NCI-H1694 treated with DMSO at 0.1 percent for 48 hours (cell line): ENCODE measurements around the gene P3H3.

Experiments used
- DNase-seq: peaks from one replicate; lab custom pipeline; 2025; lab: John Stamatoyannopoulos, UW

The P3H3 gene

GRCh38 chr12:6807170-6807569, 21.0 kb upstream of the P3H3 start:
- no peak for DNase-seq

- DNase-seq, result no peak
Observed at GRCh38 chr12:6809056-6809455, 19.2 kb upstream of the P3H3 start.

- DNase-seq, result no peak
Observed at GRCh38 chr12:6810758-6811157, 17.4 kb upstream of the P3H3 start.

GRCh38 chr12:6813363-6813762, 14.8 kb upstream of the P3H3 start:
- no peak for DNase-seq

GRCh38 chr12:6816598-6816997, 11.6 kb upstream of the P3H3 start:
- no peak for DNase-seq

- no peak for DNase-seq
Observed at GRCh38 chr12:6817098-6817497, 11.1 kb upstream of the P3H3 start.

- DNase-seq, result no peak
Observed at GRCh38 chr12:6817662-6818157, 10.5 kb upstream of the P3H3 start.

GRCh38 chr12:6818222-6818621, 10.0 kb upstream of the P3H3 start:
- DNase-seq, result no peak

GRCh38 chr12:6818645-6819044, 9.6 kb upstream of the P3H3 start:
- DNase-seq, result no peak

GRCh38 chr12:6819106-6820030, 8.8 kb upstream of the P3H3 start:
- no peak for DNase-seq

GRCh38 chr12:6820166-6820565, 8.0 kb upstream of the P3H3 start:
- no peak for DNase-seq

- DNase-seq, result peak; percentile 59
Observed at GRCh38 chr12:6821591-6822425, 6.4 kb upstream of the P3H3 start, which contains the start of gene GPR162. Gene GPR162 (plus strand): TSS chr12:6821821. CDS start chr12:6823899, 2,078 bp downstream.

GRCh38 chr12:6822426-6823135, 5.6 kb upstream of the P3H3 start:
- DNase-seq, result no peak

- DNase-seq, result no peak
Observed at GRCh38 chr12:6823182-6824084, 4.8 kb upstream of the P3H3 start.

GRCh38 chr12:6824085-6824775, 4.0 kb upstream of the P3H3 start:
- no peak for DNase-seq

- DNase-seq, result no peak
Observed at GRCh38 chr12:6824901-6825381, 3.3 kb upstream of the P3H3 start.

- DNase-seq, result peak; percentile 92
Observed at GRCh38 chr12:6825398-6826124, 2.6 kb upstream of the P3H3 start.

- no peak for DNase-seq
Observed at GRCh38 chr12:6826125-6826733, 2.0 kb upstream of the P3H3 start.
